Neural cell (in vitro differentiated cells): Measurements from ENCODE around the gene SOBP. TPM values are rescaled to one million over a fixed set of nuclear protein-coding genes. Genes with fewer than 3 reads are reported as not detected.

ENCODE experiments used
- H2AFZ ChIP-seq: fragments of 200-600, 300-800 bp; sonication (generic), shearing (Covaris generic); 2 replicates; pipeline ENCODE4 v1.6.0; 2014; ENCODE audit warnings: low read depth, mild to moderate bottlenecking, antibody characterized with exemption, low read length, moderate library complexity
- H3F3A ChIP-seq: fragments of 200-600 bp; shearing (Covaris generic); 2 replicates; pipeline ENCODE4 v1.6.1; 2016; ENCODE audit warnings: mild to moderate bottlenecking, moderate library complexity, mixed read lengths, antibody characterized with exemption, low read length; ENCODE audit not compliant: insufficient read depth, poor library complexity, severe bottlenecking
- H3K27ac ChIP-seq: fragments of 200-600, 300-800 bp; sonication (generic), shearing (Covaris generic); 2 replicates; pipeline ENCODE4 v1.5.1; 2014; ENCODE audit warnings: mild to moderate bottlenecking, low read length, moderate library complexity
- H3K27me3 ChIP-seq: fragments of 300-800, 200-600 bp; sonication (generic), shearing (Covaris generic); 2 replicates; pipeline ENCODE4 v1.6.0; 2014; ENCODE audit warnings: mild to moderate bottlenecking, low read depth, low read length, moderate library complexity; ENCODE audit not compliant: insufficient read depth
- H3K36me3 ChIP-seq: fragments of 300-800, 200-600 bp; sonication (generic), shearing (Covaris generic); 2 replicates; pipeline ENCODE4 v1.5.1; 2014; ENCODE audit warnings: mild to moderate bottlenecking, antibody characterized with exemption, low read length, moderate library complexity; ENCODE audit not compliant: insufficient read depth
- H3K4me2 ChIP-seq: fragments of 300-800, 200-600 bp; sonication (generic), shearing (Covaris generic); 2 replicates; pipeline ENCODE4 v1.6.0; 2014; ENCODE audit warnings: mild to moderate bottlenecking, low read length
- H3K4me3 ChIP-seq: fragments of 300-800, 200-600 bp; sonication (generic), shearing (Covaris generic); 2 replicates; pipeline ENCODE4 v1.5.1; 2014; ENCODE audit warnings: mild to moderate bottlenecking, low read length, moderate library complexity
- H3K79me2 ChIP-seq: fragments of 200-600 bp; shearing (Covaris generic); replicated peaks from 2 replicates; pipeline ENCODE4 v1.6.0; 2014; ENCODE audit warnings: mild to moderate bottlenecking, low read length, moderate library complexity; ENCODE audit not compliant: insufficient read depth
- H3K9ac ChIP-seq: fragments of 300-800, 200-600 bp; sonication (generic), shearing (Covaris generic); 2 replicates; pipeline ENCODE4 v1.6.1; 2016; ENCODE audit warnings: mild to moderate bottlenecking, low read length, mixed read lengths
- H3K9me2 ChIP-seq: fragments of 200-600 bp; shearing (Covaris generic); 2 replicates; pipeline ENCODE4 v1.6.1; 2016; ENCODE audit warnings: mild to moderate bottlenecking, low read length, mixed read lengths; ENCODE audit not compliant: insufficient read depth
- H3K9me3 ChIP-seq: fragments of 200-600, 300-800 bp; sonication (generic), shearing (Covaris generic); 2 replicates; pipeline ENCODE4 v1.6.1; 2016; ENCODE audit warnings: mild to moderate bottlenecking, mixed run types, low read length, moderate library complexity, mixed read lengths
- H4K20me1 ChIP-seq: fragments of 200-600 bp; shearing (Covaris generic); 2 replicates; pipeline ENCODE4 v1.6.1; 2016; ENCODE audit warnings: mild to moderate bottlenecking, mixed run types; ENCODE audit not compliant: insufficient read depth
- EP300 ChIP-seq: fragments of 450-650 bp; conservative IDR thresholded peaks from 2 replicates; pipeline ENCODE4 v1.6.1; 2014; ENCODE audit warnings: antibody characterized with exemption, mild to moderate bottlenecking, moderate library complexity; ENCODE audit not compliant: poor library complexity, severe bottlenecking
- EZH2 ChIP-seq: fragments of 200-600, 300-800 bp; shearing (Covaris generic), sonication (generic); IDR thresholded peaks from 2 replicates; pipeline ENCODE4 v1.6.1; 2014; ENCODE audit warnings: antibody characterized with exemption, low read length, borderline replicate concordance, mild to moderate bottlenecking; ENCODE audit not compliant: insufficient read depth, poor library complexity, severe bottlenecking
- MXI1 ChIP-seq: fragments of 450-650 bp; conservative IDR thresholded peaks from 2 replicates; pipeline ENCODE4 v1.6.1; 2014; ENCODE audit warnings: antibody characterized with exemption, mild to moderate bottlenecking; ENCODE audit not compliant: poor library complexity, severe bottlenecking
- POLR2AphosphoS5 ChIP-seq: IDR thresholded peaks from 2 replicates; pipeline ENCODE4 v1.6.1; 2012
- RAD21 ChIP-seq: fragments of 450-650 bp; conservative IDR thresholded peaks from 2 replicates; pipeline ENCODE4 v1.6.1; 2014; ENCODE audit warnings: antibody characterized with exemption, mild to moderate bottlenecking, moderate library complexity
- SMC3 ChIP-seq: fragments of 450-650 bp; conservative IDR thresholded peaks from 2 replicates; pipeline ENCODE4 v1.6.1; 2014; ENCODE audit warnings: antibody characterized with exemption, mild to moderate bottlenecking, moderate library complexity; ENCODE audit not compliant: poor library complexity
- TAF1 ChIP-seq: IDR thresholded peaks from 2 replicates; pipeline ENCODE4 v1.6.1; 2012; ENCODE audit warnings: low read depth
- polyA plus RNA-seq: library from polyadenylated mRNA; depleted of rRNA; stranded (reverse); fragments of >200 nt; gene quantifications from 2 replicates; pipeline ENCODE4 v1.2.3, GENCODE V29; 2014
- TF ChIP-seq, protein P1 (sequence below): fragments of 450-650 bp; IDR thresholded peaks from 2 replicates; pipeline ENCODE4 v1.5.1; 2014; ENCODE audit warnings: antibody characterized with exemption, mild to moderate bottlenecking, moderate library complexity; ENCODE audit not compliant: poor library complexity, severe bottlenecking
- TF ChIP-seq, protein P2 (sequence below): IDR thresholded peaks from 2 replicates; pipeline ENCODE4 v1.6.1; 2012; ENCODE audit warnings: borderline replicate concordance

The SOBP gene
- polyA plus RNA-seq, 1 donor from 2014 or later: 16.4 TPM

DNA sequence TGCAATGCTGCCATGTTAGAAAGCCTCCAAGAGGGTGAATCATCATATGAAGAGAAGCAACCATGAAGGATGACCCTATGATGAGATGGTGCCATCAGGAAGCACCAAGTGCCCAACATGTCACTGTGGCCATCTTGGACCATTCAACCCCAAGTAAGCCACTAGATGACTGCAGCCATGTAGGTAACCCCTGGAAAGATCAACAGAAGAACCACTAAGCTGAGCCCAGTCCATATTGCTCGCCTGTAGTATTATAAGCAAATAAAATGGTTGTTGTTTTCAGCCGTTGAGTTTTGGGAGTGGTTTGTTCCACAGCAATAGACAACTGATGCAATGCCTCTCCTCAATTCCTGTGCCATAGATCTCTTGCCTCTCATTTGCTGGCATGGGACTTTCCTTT is 193.3 kb downstream of the SOBP start:
- H3K4me2 ChIP-seq: no peak overlapping the region
- H3K4me3 ChIP-seq: no peak overlapping the region
- no peaks in the 10 kb centered on the region for H3K79me2 ChIP-seq
- no peak overlapping the region for H3K27ac ChIP-seq
- no peaks in the 10 kb centered on the region for H3K9me3 ChIP-seq
- no peaks in the 10 kb centered on the region for H3K27me3 ChIP-seq
- H3F3A ChIP-seq: no peaks in the 10 kb centered on the region
- H3K9ac ChIP-seq: no peak overlapping the region
- H3K9me2 ChIP-seq: no peaks in the 10 kb centered on the region
- H2AFZ ChIP-seq: no peak overlapping the region
- TF ChIP-seq EP300 (no peak), RAD21 (no peak), POLR2AphosphoS5 (no peak), EZH2 (no peak), SMC3 (no peak), TAF1 (no peak), MXI1 (no peak)
- TF ChIP-seq, protein P1, sequence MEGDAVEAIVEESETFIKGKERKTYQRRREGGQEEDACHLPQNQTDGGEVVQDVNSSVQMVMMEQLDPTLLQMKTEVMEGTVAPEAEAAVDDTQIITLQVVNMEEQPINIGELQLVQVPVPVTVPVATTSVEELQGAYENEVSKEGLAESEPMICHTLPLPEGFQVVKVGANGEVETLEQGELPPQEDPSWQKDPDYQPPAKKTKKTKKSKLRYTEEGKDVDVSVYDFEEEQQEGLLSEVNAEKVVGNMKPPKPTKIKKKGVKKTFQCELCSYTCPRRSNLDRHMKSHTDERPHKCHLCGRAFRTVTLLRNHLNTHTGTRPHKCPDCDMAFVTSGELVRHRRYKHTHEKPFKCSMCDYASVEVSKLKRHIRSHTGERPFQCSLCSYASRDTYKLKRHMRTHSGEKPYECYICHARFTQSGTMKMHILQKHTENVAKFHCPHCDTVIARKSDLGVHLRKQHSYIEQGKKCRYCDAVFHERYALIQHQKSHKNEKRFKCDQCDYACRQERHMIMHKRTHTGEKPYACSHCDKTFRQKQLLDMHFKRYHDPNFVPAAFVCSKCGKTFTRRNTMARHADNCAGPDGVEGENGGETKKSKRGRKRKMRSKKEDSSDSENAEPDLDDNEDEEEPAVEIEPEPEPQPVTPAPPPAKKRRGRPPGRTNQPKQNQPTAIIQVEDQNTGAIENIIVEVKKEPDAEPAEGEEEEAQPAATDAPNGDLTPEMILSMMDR: no peak
- TF ChIP-seq, protein P2, sequence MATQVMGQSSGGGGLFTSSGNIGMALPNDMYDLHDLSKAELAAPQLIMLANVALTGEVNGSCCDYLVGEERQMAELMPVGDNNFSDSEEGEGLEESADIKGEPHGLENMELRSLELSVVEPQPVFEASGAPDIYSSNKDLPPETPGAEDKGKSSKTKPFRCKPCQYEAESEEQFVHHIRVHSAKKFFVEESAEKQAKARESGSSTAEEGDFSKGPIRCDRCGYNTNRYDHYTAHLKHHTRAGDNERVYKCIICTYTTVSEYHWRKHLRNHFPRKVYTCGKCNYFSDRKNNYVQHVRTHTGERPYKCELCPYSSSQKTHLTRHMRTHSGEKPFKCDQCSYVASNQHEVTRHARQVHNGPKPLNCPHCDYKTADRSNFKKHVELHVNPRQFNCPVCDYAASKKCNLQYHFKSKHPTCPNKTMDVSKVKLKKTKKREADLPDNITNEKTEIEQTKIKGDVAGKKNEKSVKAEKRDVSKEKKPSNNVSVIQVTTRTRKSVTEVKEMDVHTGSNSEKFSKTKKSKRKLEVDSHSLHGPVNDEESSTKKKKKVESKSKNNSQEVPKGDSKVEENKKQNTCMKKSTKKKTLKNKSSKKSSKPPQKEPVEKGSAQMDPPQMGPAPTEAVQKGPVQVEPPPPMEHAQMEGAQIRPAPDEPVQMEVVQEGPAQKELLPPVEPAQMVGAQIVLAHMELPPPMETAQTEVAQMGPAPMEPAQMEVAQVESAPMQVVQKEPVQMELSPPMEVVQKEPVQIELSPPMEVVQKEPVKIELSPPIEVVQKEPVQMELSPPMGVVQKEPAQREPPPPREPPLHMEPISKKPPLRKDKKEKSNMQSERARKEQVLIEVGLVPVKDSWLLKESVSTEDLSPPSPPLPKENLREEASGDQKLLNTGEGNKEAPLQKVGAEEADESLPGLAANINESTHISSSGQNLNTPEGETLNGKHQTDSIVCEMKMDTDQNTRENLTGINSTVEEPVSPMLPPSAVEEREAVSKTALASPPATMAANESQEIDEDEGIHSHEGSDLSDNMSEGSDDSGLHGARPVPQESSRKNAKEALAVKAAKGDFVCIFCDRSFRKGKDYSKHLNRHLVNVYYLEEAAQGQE: no peak
- no peaks in the 10 kb centered on the region for H4K20me1 ChIP-seq
- H3K36me3 ChIP-seq: no peaks in the 10 kb centered on the region

DNA sequence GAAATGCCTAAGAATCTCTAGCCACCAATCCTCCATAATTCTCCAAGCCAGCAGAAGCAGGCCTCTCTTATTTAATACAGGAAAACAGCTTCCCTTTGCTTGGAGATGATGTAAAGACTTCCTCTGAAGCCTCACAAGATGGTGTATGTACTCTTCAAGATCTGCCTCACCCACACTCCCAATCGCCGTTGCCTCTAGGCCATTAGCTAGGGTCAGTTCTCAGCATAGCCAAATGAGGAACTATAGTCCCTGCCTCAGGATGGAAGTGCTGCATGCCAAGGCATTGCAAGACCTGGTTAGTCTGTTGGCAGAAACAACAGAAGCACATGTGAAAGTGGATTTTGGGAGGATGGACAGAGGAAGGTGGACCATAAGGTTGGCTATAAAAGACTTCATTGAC is 195.1 kb downstream of the SOBP start:
- Histone ChIP-seq H3K9me3 (no peaks in the 10 kb centered on the region), H3K9ac (no peak overlapping the region), H3F3A (no peaks in the 10 kb centered on the region), H3K27ac (no peak overlapping the region), H3K36me3 (no peaks in the 10 kb centered on the region), H2AFZ (no peak overlapping the region), H3K27me3 (no peaks in the 10 kb centered on the region), H3K79me2 (no peaks in the 10 kb centered on the region), H3K4me2 (no peak overlapping the region), H3K9me2 (no peaks in the 10 kb centered on the region), H4K20me1 (no peaks in the 10 kb centered on the region), H3K4me3 (no peak overlapping the region)
- TF ChIP-seq, protein P1: no peak
- no peak for TF ChIP-seq TAF1
- TF ChIP-seq SMC3: no peak
- TF ChIP-seq, protein P2: no peak
- no peak for TF ChIP-seq EP300
- no peak for TF ChIP-seq POLR2AphosphoS5
- TF ChIP-seq RAD21: no peak
- no peak for TF ChIP-seq MXI1
- TF ChIP-seq EZH2: no peak
